AG04449 (cell line): ENCODE results near the gene BCAP29.

Experiments used
- CTCF ChIA-PET: fragments of 350-600 bp; formaldehyde crosslinking; extraction: SDS; loops from one replicate; lab custom pipeline; 2021; ENCODE audit warnings: antibody characterized with exemption; lab: Yijun Ruan, JAX
- POLR2A ChIA-PET: fragments of 400-600, 350-600 bp; formaldehyde crosslinking; extraction: SDS; loops from one replicate; lab custom pipeline; 2020; ENCODE audit warnings: antibody characterized with exemption, inconsistent platforms; lab: Yijun Ruan, JAX
- DNase-seq: peaks from one replicate; pipeline ENCODE4 v3.0.0-alpha.2; 2010; ENCODE audit warnings: low read depth, low spot score
- H3K4me3 ChIP-seq: 2 replicates; pipeline ENCODE4 v1.5.1; 2011; ENCODE audit warnings: low read depth, mild to moderate bottlenecking, control low read depth, low read length
- CTCF ChIP-seq: IDR thresholded peaks from one replicate; pipeline ENCODE4 v1.5.1; 2011; ENCODE audit warnings: mild to moderate bottlenecking, moderate library complexity, low read length, control low read depth, inconsistent platforms; ENCODE audit not compliant: insufficient read depth; ENCODE audit errors: missing control alignments

Gene BCAP29

DNA sequence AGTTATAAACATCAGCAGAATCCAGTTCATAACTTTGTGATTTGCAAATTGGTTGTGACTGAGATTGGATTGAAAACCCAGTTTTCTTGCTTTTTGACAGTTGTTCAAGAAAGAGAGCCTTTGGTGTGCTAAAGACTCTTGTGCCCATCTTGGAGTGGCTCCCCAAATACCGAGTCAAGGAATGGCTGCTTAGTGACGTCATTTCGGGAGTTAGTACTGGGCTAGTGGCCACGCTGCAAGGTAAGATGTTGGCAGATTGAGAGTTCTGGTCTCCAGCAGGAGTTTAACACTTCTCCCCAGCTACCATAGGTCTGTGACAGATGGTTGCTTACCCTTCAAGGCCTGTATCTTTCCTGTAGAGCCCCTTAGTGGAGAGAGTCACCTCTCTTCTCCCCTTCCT is 83.2 kb downstream of the BCAP29 start:
- TF ChIP-seq CTCF, result no peak
- no peak for DNase-seq
- ChIA-PET CTCF (no interaction called here), POLR2A (no interaction called here)
- H3K4me3 ChIP-seq, result no peak overlapping the region

- no peak for TF ChIP-seq CTCF
- CTCF ChIA-PET, result no interaction called here
Measured at GRCh38 chr7:107666790-107667189, 86.7 kb downstream of the BCAP29 start.

DNA sequence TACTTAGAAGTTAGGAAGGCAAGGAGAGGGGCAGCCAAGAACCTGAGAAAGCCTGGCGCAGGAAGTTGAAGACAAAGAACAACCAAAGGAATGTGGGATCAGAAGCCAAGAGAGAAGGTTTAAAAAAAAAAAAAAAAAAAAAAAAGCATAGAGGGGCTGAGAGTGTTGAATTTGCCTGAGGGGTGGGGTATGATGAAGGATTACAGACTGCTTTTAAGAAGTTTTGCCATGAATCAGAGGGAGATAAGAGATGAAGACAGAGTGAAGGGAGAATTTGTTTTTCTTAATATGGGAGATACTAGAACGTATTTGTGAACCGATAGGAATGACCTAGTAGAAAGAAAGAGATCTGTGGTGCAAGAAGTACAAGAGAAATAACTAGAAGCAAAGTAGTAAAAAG is 87.3 kb downstream of the BCAP29 start:
- ChIA-PET CTCF (no interaction called here), POLR2A (no interaction called here)
- H3K4me3 ChIP-seq, result no peak overlapping the region
- no peak for DNase-seq
- no peak for TF ChIP-seq CTCF

More at GRCh38 chr7:107666790-107667189, 86.7 kb downstream of the BCAP29 start:
- H3K4me3 ChIP-seq, result no peak overlapping the region
- POLR2A ChIA-PET, result no interaction called here
- DNase-seq, result no peak

GRCh38 chr7:107668296-107668695 is 88.2 kb downstream of the BCAP29 start:
- no peak for DNase-seq
- TF ChIP-seq CTCF, result no peak
- ChIA-PET CTCF (no interaction called here), POLR2A (no interaction called here)
- no peak overlapping the region for H3K4me3 ChIP-seq
